Trophoblast cell (in vitro differentiated cells and primary cell): ENCODE measurements around the gene MSRB2.
"Not testable (repeated sequence)": the region's sequence is repeated elsewhere in the genome, so short reads cannot be mapped to it uniquely, and the experiment has no call there.

Experiments used
- DNase-seq, 2 donors: peaks; one replicate each; pipeline ENCODE4 v3.0.0-alpha.2; 2016
- H2AFZ ChIP-seq: 2 replicates; pipeline ENCODE4 v1.6.1; 2013; ENCODE audit warnings: low read length, moderate library complexity, mild to moderate bottlenecking; ENCODE audit not compliant: insufficient read depth, poor library complexity
- H2AK5ac ChIP-seq: 2 replicates; pipeline ENCODE4 v1.6.1; 2013; ENCODE audit warnings: mild to moderate bottlenecking, low read length
- H2BK120ac ChIP-seq: 2 replicates; pipeline ENCODE4 v1.6.1; 2013; ENCODE audit warnings: low read length, mild to moderate bottlenecking, moderate library complexity; ENCODE audit not compliant: insufficient read depth, poor library complexity
- H2BK12ac ChIP-seq: 2 replicates; pipeline ENCODE4 v1.6.1; 2013; ENCODE audit warnings: mild to moderate bottlenecking, low read length, moderate library complexity
- H2BK5ac ChIP-seq: 2 replicates; pipeline ENCODE4 v1.6.1; 2013; ENCODE audit warnings: low read length, low read depth, moderate library complexity, mild to moderate bottlenecking; ENCODE audit not compliant: poor library complexity
- H3K14ac ChIP-seq: 2 replicates; pipeline ENCODE4 v1.6.1; 2013; ENCODE audit warnings: mild to moderate bottlenecking, low read length
- H3K18ac ChIP-seq: 2 replicates; pipeline ENCODE4 v1.6.1; 2013; ENCODE audit warnings: mild to moderate bottlenecking, low read length
- H3K23ac ChIP-seq: 2 replicates; pipeline ENCODE4 v1.6.1; 2013; ENCODE audit warnings: low read length
- H3K27ac ChIP-seq: 2 replicates; pipeline ENCODE4 v1.5.1; 2013; ENCODE audit warnings: low read depth, mild to moderate bottlenecking, inconsistent platforms, low read length, moderate library complexity
- H3K27me3 ChIP-seq: 2 replicates; pipeline ENCODE4 v1.6.1; 2013; ENCODE audit warnings: inconsistent platforms, mild to moderate bottlenecking, low read length, moderate library complexity; ENCODE audit not compliant: insufficient read depth
- H3K36me3 ChIP-seq, 2 experiments: 1 replicate in 1 of 2; 2 replicates in 1 of 2; pipeline ENCODE4 v1.6.1; 2013; ENCODE audit warnings: low read length in 2 of 2, mild to moderate bottlenecking in 2 of 2, moderate library complexity in 1 of 2; ENCODE audit not compliant: insufficient read depth in 2 of 2, control insufficient read depth in 1 of 2
- H3K4ac ChIP-seq: 2 replicates; pipeline ENCODE4 v1.6.1; 2013; ENCODE audit warnings: low read depth, mild to moderate bottlenecking, low read length, moderate library complexity
- H3K4me1 ChIP-seq, 2 experiments: 1 replicate in 1 of 2; 2 replicates in 1 of 2; pipeline ENCODE4 v1.6.1; 2013; ENCODE audit warnings: low read length in 2 of 2, mild to moderate bottlenecking in 2 of 2, moderate library complexity in 1 of 2; ENCODE audit not compliant: insufficient read depth in 2 of 2, control insufficient read depth in 1 of 2
- H3K4me2 ChIP-seq: 2 replicates; pipeline ENCODE4 v1.6.1; 2013; ENCODE audit warnings: inconsistent platforms, mild to moderate bottlenecking, low read length, moderate library complexity
- H3K4me3 ChIP-seq: 2 replicates; pipeline ENCODE4 v1.5.1; 2013; ENCODE audit warnings: mild to moderate bottlenecking, low read depth, low read length, inconsistent platforms
- H3K79me1 ChIP-seq: one replicate; pipeline ENCODE4 v1.6.1; 2013; ENCODE audit warnings: low read length
- H3K79me2 ChIP-seq: 2 replicates; pipeline ENCODE4 v1.6.1; 2013; ENCODE audit warnings: low read length, mild to moderate bottlenecking; ENCODE audit not compliant: control insufficient read depth, insufficient read depth, poor library complexity
- H3K9ac ChIP-seq: 2 replicates; pipeline ENCODE4 v1.6.1; 2013; ENCODE audit warnings: mild to moderate bottlenecking, low read length
- H3K9me3 ChIP-seq: 2 replicates; pipeline ENCODE4 v1.6.1; 2013; ENCODE audit warnings: low read depth, mild to moderate bottlenecking, control low read depth, inconsistent platforms, low read length; ENCODE audit not compliant: insufficient read depth
- H4K12ac ChIP-seq: 2 replicates; pipeline ENCODE4 v1.6.1; 2013; ENCODE audit warnings: low read depth, mild to moderate bottlenecking, low read length, moderate library complexity
- H4K8ac ChIP-seq: 2 replicates; pipeline ENCODE4 v1.6.1; 2013; ENCODE audit warnings: low read depth, mild to moderate bottlenecking, low read length, moderate library complexity
- H4K91ac ChIP-seq: one replicate; pipeline ENCODE4 v1.6.1; 2013; ENCODE audit warnings: low read depth, mild to moderate bottlenecking, low read length, moderate library complexity
- WGBS: extraction: QIAGEN DNeasy Blood & Tissue Kit; methylation state at CpG from one replicate; pipeline ENCODE4 v1.1.7; 2013; ENCODE audit warnings: missing lambda C conversion rate; ENCODE audit not compliant: insufficient read length, insufficient coverage; ENCODE audit errors: extremely low coverage; 5-methylcytosine and 5-hydroxymethylcytosine counted together

Gene MSRB2

DNA sequence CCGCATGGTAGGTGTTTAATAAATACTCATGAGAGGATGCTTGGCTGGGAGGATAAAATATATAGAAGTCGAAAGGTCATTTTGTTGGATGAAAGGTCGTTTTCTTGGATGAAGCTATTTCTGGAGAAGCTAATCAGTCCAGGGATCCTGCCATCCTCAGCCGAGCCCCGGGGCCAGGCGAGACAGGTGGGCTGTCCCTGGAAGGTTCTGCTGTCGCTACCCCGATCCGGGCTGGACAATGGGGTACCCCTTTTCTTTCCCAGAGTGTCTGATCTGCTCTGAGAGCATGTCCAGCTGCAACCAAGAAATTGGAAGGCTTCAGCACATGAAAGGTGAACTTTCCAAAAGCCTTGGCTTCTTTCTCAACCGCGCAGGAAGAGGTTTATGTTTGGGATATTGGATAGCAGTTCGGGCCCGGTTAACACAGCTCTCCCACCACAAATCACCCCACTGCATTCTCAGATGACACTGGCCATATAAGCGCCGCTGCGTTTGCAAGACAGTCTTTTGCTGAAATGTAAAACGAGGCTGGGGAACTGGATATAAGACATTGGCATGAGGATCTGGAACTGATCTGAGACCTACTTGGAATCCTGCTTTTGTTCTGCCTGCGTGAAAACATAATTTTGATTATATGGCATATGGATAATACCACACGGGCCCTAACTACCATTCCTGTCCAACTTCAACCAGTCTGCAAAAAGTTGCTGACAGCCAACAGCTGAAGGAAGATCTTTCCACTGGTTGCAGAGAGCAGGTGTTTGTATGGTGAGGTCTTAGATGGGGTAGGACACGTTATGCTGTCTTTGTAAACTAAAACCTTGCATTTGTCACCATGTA is 31.2 kb upstream of the MSRB2 start:
- no peak overlapping the region for H2BK120ac ChIP-seq
- H3K79me1 ChIP-seq, result peaks cover 2% of the 10 kb centered on the region
- no peaks in the 10 kb centered on the region for H3K79me2 ChIP-seq
- H3K4me2 ChIP-seq, result no peak overlapping the region
- H3K18ac ChIP-seq, result no peak overlapping the region
- WGBS, result 100% methylated on average over 2 of the region's 20 CpGs
- H3K27me3 ChIP-seq, result no peaks in the 10 kb centered on the region
- H3K14ac ChIP-seq, result no peak overlapping the region
- no peak for DNase-seq
- no peaks in the 10 kb centered on the region for H3K4me1 ChIP-seq
- no peak overlapping the region for H3K27ac ChIP-seq
- no peak overlapping the region for H3K4ac ChIP-seq
- no peaks in the 10 kb centered on the region for H3K36me3 ChIP-seq
- H3K23ac ChIP-seq, result no peak overlapping the region
- H2BK12ac ChIP-seq, result no peak overlapping the region
- peaks cover 3% of the 10 kb centered on the region for H3K9me3 ChIP-seq
- H2AK5ac ChIP-seq, result no peak overlapping the region
- no peak overlapping the region for H4K12ac ChIP-seq
- H4K91ac ChIP-seq, result no peak overlapping the region
- H2AFZ ChIP-seq, result no peak overlapping the region
- H3K4me3 ChIP-seq, result no peak overlapping the region
- H4K8ac ChIP-seq, result no peak overlapping the region
- no peak overlapping the region for H2BK5ac ChIP-seq
- H3K9ac ChIP-seq, result no peak overlapping the region

DNA sequence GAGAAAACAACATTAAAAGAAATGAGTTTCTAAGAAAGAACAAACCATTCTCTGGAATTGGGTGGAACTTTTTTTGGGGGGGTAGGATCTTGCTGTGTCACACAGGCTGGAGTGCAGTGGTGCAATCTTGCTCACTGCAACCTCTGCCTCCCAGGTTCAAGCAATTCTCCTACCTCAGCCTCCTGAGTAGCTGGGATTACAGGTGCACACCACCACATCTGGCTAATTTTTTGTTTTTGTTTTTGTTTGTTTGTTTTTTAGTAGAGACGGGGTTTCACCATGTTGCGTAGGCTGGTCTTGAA is 30.6 kb upstream of the MSRB2 start:
- H3K14ac ChIP-seq, DNase-seq, H3K9ac ChIP-seq, H3K79me2 ChIP-seq, H3K27me3 ChIP-seq, H3K4me3 ChIP-seq, H3K4me1 ChIP-seq, H3K18ac ChIP-seq, H2BK5ac ChIP-seq, H3K23ac ChIP-seq, H4K8ac ChIP-seq, H3K4ac ChIP-seq, H3K27ac ChIP-seq, H4K91ac ChIP-seq, H2BK120ac ChIP-seq, H3K36me3 ChIP-seq, H3K9me3 ChIP-seq, H3K4me2 ChIP-seq, H3K79me1 ChIP-seq, H4K12ac ChIP-seq, H2BK12ac ChIP-seq, H2AFZ ChIP-seq, H2AK5ac ChIP-seq: not testable (repeated sequence)
- no CpG with 5 or more reads among the region's 2 CpGs for WGBS

DNA sequence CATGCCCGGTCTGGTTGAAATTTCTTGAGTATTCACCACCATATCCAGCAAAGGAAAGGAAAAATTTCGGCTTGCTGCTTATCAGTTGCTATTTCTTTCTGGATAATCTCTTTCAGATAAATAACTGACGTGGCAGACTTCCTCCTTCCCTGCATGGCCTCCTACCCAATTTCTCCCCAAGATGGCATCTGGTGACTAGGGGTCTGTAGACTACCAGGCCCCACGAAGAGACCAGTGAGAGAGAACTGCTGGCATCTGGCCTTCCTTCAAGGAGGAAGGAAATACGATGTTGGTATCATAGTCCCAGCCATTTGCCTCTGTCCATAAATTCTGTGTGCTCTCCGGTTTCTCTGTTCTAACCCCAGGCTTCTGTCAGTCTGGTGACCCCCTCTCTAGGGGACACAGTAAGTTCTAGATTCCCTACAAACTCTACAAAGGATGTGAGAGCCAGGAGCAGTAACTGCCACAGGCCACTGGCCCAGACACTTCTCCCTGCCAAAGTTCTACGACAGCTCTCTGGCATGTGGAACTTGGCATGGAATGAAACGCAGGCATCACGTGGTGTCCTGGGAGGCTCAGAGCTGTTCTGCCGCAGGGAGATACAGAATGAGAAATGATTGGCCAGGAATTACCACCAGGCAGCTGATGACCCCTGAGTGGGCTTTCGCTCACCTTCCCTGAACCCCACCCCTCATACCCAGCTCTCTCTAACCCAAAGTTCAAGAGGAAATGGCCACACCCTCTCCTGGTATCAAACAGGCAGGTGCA is 30.0 kb upstream of the MSRB2 start:
- Histone ChIP-seq H3K23ac (no peak overlapping the region), H2AK5ac (no peak overlapping the region), H3K27me3 (no peaks in the 10 kb centered on the region), H2BK5ac (no peak overlapping the region), H3K4me2 (no peak overlapping the region), H3K14ac (no peak overlapping the region), H2BK120ac (no peak overlapping the region), H4K91ac (peak overlapping the region; percentile 16), H3K4me3 (no peak overlapping the region), H3K4me1 (no peaks in the 10 kb centered on the region), H3K27ac (no peak overlapping the region), H3K9ac (no peak overlapping the region), H3K18ac (no peak overlapping the region), H3K36me3 (no peaks in the 10 kb centered on the region), H4K8ac (no peak overlapping the region), H4K12ac (no peak overlapping the region), H3K79me2 (no peaks in the 10 kb centered on the region), H2BK12ac (no peak overlapping the region), H2AFZ (no peak overlapping the region), H3K79me1 (peaks cover 2% of the 10 kb centered on the region), H3K9me3 (peaks cover 3% of the 10 kb centered on the region), H3K4ac (no peak overlapping the region)
- peak; percentile 21 to 48 for DNase-seq
- WGBS, result no CpG with 5 or more reads among the region's 11 CpGs

DNA sequence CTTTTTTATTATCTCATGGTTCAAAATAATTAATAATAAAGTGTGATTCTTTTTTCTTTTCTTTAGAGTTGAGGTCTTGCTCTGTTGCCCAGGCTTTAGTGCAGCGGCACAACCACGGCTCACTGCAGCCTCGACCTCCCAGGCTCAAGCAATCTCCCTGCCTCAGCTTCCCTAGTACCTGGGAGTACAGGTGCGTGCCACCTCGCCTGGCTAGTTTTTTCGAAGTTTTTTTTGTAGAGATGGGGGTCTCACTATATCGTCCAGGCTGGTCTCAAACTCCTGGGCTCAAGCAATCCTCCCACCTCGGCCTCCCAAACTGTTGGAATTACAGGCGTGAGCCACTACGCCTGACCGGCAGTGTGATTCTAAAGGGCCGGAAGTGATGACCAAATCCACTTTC is 28.0 kb upstream of the MSRB2 start:
- Histone ChIP-seq H2BK5ac (no peak overlapping the region), H3K14ac (no peak overlapping the region), H3K18ac (no peak overlapping the region), H3K4ac (no peak overlapping the region), H3K36me3 (no peaks in the 10 kb centered on the region), H3K4me1 (no peaks in the 10 kb centered on the region), H3K9me3 (no peaks in the 10 kb centered on the region), H3K23ac (no peak overlapping the region), H3K27ac (no peak overlapping the region), H2BK120ac (no peak overlapping the region), H3K4me3 (no peak overlapping the region), H4K8ac (no peak overlapping the region), H2BK12ac (no peak overlapping the region), H4K12ac (no peak overlapping the region), H3K4me2 (no peak overlapping the region), H4K91ac (no peak overlapping the region), H3K27me3 (no peaks in the 10 kb centered on the region), H3K79me1 (peaks cover 2% of the 10 kb centered on the region), H2AK5ac (no peak overlapping the region), H2AFZ (no peak overlapping the region), H3K9ac (no peak overlapping the region), H3K79me2 (no peaks in the 10 kb centered on the region)
- WGBS, result no CpG with 5 or more reads among the region's 12 CpGs
- DNase-seq, result no peak
